Gastroesophageal sphincter (tissue), 3 donors: ENCODE measurements around the gene ALS2.

Experiments used
- EP300 ChIP-seq: sonication (generic); formaldehyde crosslinking; IDR thresholded peaks from one replicate; pipeline ENCODE4 v1.6.1; 2017; ENCODE audit warnings: antibody characterized with exemption, mild to moderate bottlenecking
- POLR2A ChIP-seq, 2 donors: fragments of 450-650 bp; IDR thresholded peaks; one replicate each; pipeline ENCODE4 v1.6.1; 2017; ENCODE audit warnings: antibody characterized with exemption in 2 of 2, mild to moderate bottlenecking in 2 of 2, moderate library complexity in 1 of 2
- POLR2AphosphoS5 ChIP-seq: sonication (generic); formaldehyde crosslinking; IDR thresholded peaks from one replicate; pipeline ENCODE4 v1.6.1; 2017; ENCODE audit warnings: antibody characterized with exemption
- TF ChIP-seq, protein P1 (sequence below), 4 experiments: fragments of 200-600 bp in 2 of 4; fragments of 450-650 bp in 2 of 4; sonication (generic) in 1 of 4; IDR thresholded peaks; one replicate each; pipeline ENCODE4 v1.5.1; 2017 to 2019; ENCODE audit warnings: antibody characterized with exemption in 4 of 4, mild to moderate bottlenecking in 2 of 4, moderate library complexity in 2 of 4

GRCh38 chr2:201785135-201785534 is 4.4 kb upstream of the ALS2 start:
- TF ChIP-seq, protein P1, sequence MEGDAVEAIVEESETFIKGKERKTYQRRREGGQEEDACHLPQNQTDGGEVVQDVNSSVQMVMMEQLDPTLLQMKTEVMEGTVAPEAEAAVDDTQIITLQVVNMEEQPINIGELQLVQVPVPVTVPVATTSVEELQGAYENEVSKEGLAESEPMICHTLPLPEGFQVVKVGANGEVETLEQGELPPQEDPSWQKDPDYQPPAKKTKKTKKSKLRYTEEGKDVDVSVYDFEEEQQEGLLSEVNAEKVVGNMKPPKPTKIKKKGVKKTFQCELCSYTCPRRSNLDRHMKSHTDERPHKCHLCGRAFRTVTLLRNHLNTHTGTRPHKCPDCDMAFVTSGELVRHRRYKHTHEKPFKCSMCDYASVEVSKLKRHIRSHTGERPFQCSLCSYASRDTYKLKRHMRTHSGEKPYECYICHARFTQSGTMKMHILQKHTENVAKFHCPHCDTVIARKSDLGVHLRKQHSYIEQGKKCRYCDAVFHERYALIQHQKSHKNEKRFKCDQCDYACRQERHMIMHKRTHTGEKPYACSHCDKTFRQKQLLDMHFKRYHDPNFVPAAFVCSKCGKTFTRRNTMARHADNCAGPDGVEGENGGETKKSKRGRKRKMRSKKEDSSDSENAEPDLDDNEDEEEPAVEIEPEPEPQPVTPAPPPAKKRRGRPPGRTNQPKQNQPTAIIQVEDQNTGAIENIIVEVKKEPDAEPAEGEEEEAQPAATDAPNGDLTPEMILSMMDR (IDR thresholded peaks at IDR 0.05), result no peak
- TF ChIP-seq POLR2A (IDR thresholded peaks at IDR 0.05), result no peak
- TF ChIP-seq POLR2AphosphoS5, result no peak
- no peak for TF ChIP-seq EP300
